Activated CD4-positive, alpha-beta T cell treated with anti-CD3 and anti-CD28 coated beads for 4 hours (primary cell): ENCODE measurements around the gene SIRT3.
"Not testable (repeated sequence)": the region's sequence is repeated elsewhere in the genome, so short reads cannot be mapped to it uniquely, and the experiment has no call there.

ENCODE experiments used
- DNase-seq, 2 donors: peaks; one replicate each; pipeline ENCODE4 v3.0.0-alpha.2; 2020

SIRT3 gene

DNA sequence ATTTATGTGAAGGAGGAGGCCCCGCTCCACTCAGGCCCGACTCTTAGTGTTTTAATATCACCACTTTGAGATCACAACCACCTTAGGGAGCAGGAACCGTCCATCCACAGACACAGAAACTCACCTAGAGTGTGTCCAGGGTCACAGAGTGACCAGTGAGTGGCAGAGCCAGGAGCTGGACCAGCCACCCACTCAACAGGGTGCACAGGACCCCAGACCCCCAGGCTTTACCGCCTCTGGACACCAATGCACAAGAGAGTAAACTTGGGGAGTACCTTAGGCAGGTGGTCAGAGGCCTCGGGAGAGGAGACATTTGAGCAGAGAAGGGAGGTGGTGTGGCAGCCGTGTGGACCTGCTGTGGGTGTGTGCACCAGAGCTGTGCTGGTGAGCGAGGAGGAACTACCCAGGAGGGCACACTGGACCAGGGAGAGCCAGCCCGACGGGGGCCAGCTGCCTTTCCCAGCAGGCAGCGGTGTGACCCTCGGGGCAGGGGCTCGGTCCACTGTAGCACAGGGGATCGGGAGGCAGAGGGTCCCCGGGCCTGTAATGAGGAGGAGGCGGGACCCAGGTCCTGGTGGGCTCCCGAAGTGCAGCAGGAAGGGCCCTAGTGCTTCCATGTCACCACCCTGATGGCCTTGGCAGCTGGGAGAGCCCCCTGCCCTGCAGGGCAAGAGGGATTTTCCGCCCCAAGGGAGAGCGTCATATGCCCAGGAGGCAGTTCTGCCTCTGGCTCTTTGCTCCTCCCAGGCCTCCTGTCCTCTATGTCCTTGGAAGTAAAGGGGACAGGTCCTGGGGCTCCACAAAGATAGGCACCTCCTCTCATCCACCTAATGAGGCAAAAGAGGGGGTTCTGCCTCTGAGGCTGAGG lies 34.5 kb upstream of the SIRT3 start:
- DNase-seq = no peak

DNA sequence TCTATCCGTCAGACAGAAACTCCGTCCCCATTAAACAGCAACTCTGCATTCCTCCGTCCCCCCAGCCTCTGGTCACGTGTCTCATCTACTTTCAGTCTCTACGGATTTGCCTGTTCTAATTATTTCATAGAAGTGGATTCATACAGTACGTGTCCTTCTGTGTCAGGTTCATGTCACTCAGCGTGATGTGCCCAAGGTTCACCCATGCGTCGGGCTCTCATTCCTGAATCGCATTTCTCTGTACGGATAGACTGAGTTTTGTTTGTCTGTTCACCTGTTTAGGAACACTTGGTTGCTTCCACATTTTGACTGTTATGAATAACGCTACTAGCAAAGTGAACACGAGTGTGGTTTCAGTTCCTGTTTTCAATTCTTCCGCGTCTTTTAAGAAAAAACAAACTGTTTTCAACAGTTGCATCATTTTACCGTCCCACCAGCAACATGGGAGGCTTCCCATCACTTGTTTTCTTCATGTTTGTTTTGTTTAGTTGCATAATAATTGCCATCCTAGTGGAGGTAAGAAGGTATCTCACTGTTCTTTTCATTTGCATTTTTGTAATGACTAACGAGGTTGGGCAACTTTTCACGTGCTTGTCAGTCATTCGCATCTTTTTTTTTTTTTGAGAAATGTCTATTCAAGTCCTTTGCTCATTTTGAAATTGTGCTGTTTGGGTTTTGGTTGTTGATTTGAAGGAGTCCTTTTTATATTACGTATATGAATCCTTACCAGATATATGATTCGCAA lies 33.2 kb upstream of the SIRT3 start:
- DNase-seq = no peak

DNA sequence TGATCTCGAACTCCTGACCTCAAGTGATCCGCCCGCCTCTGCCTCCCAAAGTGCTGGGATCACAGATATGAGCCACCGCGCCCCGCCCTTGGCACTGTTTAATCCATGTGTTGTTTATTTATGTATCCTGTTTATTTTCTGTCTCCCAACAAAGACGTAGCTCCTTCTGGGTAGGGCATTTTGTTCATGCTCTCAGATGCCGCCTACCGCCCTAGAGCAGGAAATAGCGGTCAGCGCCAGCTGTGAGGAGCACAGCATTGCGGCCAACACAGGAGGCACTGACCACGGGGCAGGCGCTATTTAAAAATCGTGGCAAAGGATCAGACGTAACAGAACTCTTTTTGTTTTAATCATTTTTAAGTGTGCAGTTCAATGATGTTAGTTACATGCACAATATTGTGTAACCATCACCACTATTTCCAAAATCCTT lies 32.6 kb upstream of the SIRT3 start:
- DNase-seq = not testable (repeated sequence)

DNA sequence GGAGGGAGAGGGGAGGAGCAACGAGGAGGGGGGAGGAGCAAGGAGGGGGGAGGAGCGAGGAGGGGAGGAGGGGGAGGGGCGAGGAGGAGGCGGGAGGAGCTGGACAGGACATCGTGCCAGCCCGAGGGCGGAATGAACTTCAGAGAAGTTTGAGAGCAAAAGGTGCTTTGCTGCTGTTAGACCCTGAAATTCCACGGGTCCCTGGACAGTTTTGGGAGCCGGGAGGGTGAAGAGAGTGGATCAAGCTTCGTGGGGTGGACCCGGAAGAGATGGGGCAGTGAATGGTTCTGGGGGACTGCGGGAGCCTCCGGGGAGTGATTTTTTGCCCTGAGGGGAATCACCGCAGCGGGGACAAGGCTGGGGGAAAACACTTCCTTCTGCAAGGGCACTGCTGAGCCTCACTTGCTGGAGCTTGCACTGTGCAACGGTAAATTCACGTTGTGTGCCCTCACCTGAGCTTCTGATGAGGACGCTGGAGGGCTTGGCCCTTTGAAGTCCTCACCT lies 31.4 kb upstream of the SIRT3 start:
- DNase-seq = peak; percentile 38 to 53

DNA sequence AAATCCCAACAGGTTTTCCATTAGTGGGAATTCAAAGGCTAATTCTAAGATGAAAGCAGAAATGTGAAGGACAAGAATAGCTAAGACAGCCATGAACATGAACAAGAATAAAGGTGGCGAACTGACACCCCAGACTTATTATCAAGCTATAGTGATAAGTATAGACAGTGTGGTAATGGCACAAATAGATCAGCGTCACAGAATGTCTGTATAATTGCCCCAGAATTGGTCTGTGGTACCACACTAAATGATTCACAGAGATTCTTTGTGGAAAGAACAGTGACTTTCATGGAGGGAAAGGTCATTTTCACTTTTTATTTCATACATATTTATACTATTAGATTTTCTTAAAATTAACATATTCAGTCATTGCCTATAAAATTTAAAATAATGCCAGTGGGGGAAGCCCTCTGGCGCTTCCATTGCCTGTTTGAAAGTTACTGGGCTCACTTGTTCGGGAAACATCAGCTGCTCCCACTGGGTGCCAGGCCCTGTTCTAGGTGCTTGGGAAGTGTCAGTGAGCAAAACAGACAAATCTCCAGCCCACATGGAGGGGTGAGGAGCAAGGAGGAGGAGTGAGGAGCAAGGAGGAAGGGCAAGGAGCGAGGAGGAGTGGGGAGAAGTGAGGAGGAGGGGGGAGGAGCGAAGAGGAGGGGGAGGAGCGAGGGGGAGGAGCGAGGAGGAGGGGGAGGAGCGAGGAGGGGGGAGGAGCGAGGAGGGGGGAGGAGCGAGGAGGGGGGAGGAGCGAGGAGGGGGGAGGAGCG lies 30.7 kb upstream of the SIRT3 start:
- DNase-seq = peak; percentile 24 to 45

- DNase-seq = no peak
Observed at GRCh38 chr11:261624-262023, 25.5 kb upstream of the SIRT3 start.

GRCh38 chr11:259413-259812 lies 23.3 kb upstream of the SIRT3 start:
- no peak for DNase-seq

DNA sequence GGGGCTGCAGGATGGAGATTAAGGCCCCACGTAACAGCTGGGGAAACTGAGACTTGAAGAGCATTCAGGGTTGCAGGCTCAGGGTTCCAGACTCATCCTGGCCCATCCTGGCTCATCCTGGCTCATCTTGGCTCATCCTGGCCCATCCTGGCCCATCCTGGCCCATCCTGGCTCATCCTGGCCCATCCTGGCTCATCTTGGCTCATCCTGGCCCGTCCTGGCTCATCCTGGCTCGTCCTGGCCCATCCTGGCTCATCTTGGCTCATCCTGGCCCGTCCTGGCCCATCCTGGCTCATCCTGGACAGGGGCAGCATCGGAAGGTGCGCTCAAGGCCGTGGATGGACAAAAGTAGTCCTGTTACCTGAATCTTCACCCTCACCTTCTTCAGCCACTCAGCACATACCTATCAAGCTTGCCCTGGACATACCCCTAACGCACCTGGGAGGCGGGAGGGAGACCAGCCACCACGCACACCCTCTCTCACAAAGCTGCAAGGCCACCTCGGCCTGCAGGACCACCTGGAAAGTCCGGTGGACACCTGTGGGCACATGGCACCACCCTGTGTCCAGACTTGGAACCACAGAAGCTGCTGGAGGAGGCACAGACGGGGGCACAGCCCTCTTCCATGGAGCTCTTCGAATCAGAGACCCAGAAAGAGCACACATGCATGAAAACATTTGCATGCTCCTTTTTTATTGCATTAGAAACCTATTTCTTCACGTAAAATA lies 21.8 kb upstream of the SIRT3 start:
- no peak for DNase-seq

GRCh38 chr11:256952-257737 lies 21.0 kb upstream of the SIRT3 start:
- DNase-seq = no peak

DNA sequence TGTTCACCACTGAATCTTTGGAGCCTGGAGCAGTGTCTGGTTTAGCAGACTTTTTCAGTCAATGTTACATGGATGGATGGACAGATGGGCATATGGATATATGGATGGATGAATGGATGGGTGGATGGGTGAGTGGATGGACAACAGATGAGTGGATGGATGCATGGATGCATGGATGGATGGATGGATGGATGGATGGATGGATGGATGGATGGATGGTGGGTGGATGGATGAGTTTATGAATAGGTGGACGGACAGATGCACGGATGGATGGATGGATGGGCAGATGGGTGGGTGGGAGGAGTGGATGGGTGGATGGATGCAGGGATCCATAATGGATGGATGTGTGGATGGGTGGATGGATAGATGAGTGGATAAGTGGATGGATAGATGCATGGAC lies 19.7 kb upstream of the SIRT3 start:
- DNase-seq = no peak

- DNase-seq = no peak
Observed at GRCh38 chr11:255176-255575, 19.0 kb upstream of the SIRT3 start.

DNA sequence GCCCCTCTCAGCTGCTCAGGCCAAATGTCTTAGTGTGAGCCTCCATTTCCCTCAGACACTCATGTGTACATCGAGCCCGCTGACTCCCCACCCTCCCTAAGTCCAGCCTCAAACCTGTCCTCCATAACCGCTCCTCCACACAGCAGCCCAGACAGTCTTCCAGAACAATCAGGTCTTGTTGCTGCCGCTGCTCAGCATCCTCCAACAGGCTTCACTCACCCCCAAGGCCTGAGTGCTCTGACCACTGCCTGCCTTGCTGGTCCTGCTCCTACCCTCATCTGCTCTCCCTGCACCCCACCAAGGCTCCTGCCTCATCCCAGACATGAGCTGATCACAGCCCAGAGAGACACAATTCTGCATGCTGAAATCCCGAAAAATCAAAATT lies 17.7 kb upstream of the SIRT3 start:
- no peak for DNase-seq

- no peak for DNase-seq
Observed at GRCh38 chr11:253160-253885, 17.2 kb upstream of the SIRT3 start.

DNA sequence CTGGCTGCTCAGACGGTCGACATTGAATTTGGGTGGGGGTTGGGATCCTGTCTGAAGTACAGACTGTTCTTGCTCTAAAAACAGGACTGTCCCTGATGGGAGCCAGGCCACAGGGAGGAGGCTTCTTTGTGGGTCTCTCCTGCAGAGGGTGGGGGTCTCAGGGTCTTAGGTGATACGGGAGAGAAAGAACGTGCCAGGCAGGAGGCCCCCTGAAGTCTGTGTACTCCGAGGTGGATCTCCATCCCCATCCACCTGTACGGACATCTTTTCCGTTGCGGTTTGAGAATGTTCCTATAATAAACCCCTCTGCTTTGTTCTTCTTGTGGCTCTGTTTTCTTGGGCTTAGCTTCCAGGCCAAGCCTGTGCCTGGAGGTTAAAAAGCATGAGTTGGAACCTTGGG lies 16.5 kb upstream of the SIRT3 start:
- no peak for DNase-seq

DNA sequence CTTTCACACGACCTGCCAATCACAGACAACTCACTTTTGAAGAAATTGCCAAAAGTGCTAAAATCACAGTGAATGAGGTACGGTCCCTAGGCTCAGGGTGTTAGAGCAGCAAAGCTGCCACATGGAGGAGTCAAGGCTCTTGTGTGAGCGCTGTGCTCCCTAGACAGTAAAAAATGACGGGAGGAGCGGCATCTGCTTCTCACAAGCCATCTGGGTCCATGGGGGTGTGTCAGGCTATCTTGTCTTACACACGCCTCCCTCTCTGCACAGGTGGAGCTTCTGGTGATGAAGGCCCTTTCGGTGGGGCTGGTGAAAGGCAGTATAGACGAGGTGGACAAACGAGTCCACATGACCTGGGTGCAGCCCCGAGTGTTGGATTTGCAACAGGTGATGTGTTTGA lies 15.4 kb upstream of the SIRT3 start:
- DNase-seq = no peak

GRCh38 chr11:250740-251299 lies 14.7 kb upstream of the SIRT3 start:
- peak; percentile 68 to 84 for DNase-seq

GRCh38 chr11:250274-250673 lies 14.1 kb upstream of the SIRT3 start:
- no peak for DNase-seq

- DNase-seq = no peak
Observed at GRCh38 chr11:249062-249461, 12.9 kb upstream of the SIRT3 start.

DNA sequence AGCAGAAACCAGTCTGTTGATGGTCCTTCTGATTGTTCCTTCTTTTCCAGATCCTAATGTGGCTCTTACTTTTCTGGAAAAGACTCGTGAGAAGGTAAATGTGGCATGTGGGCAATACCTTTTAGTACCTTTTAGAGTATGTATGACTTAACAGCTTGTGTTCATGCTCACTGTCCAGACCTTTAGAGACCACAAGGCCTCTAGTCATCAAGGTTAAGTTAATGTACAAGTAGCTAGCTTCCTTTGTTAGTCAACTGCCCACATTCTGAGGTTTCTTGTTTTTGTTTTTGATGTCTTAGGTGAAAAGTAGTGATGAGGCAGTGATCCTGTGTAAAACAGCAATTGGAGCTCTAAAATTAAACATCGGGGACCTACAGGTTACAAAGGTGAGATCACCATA lies 8.2 kb upstream of the SIRT3 start:
- DNase-seq = no peak

GRCh38 chr11:241634-242033 lies 5.5 kb upstream of the SIRT3 start:
- no peak for DNase-seq

DNA sequence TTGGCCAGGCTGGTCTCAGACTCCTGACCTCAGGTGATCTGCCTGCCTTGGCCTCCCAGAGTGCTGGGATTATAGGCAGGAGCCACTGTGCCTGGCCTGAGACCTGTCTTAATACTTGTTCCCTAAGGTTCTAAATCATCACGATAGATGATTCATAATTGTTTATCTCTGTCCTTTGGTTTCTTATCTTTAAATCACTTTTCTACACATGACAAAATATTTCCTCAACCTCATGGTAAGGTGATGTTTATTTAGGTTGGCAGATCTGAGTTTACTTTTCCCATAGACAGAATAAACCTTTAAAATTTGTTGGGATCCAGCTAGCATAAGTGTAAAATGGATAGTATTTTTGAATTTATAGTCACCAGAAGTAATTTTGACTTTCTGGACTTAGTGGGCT lies 4.2 kb upstream of the SIRT3 start:
- DNase-seq = no peak
